Activated CD8-positive, alpha-beta memory T cell treated with anti-CD3 and anti-CD28 coated beads for 36 hours (primary cell): ENCODE measurements around the gene SOCS2. TPM values are rescaled to one million over a fixed set of nuclear protein-coding genes. Genes with fewer than 3 reads are reported as not detected.

Experiments used
- CTCF ChIA-PET: fragments of 350-600 bp; sonication (Branson Sonifier 250); formaldehyde crosslinking; loops from one replicate; lab custom pipeline; 2021; ENCODE audit warnings: antibody characterized with exemption; lab: Charles Lee
- POLR2A ChIA-PET: fragments of 350-600 bp; sonication (Branson Sonifier 250); formaldehyde crosslinking; loops from one replicate; lab custom pipeline; 2021; ENCODE audit warnings: antibody characterized with exemption; lab: Charles Lee
- total RNA-seq, 2 experiments: library from RNA; stranded (reverse); gene quantifications; one replicate each; pipeline ENCODE4 v1.2.3, GENCODE V29; 2021

Gene SOCS2
- total RNA-seq, 2 experiments from 2014 or later = 14.4 to 15.8 TPM

DNA sequence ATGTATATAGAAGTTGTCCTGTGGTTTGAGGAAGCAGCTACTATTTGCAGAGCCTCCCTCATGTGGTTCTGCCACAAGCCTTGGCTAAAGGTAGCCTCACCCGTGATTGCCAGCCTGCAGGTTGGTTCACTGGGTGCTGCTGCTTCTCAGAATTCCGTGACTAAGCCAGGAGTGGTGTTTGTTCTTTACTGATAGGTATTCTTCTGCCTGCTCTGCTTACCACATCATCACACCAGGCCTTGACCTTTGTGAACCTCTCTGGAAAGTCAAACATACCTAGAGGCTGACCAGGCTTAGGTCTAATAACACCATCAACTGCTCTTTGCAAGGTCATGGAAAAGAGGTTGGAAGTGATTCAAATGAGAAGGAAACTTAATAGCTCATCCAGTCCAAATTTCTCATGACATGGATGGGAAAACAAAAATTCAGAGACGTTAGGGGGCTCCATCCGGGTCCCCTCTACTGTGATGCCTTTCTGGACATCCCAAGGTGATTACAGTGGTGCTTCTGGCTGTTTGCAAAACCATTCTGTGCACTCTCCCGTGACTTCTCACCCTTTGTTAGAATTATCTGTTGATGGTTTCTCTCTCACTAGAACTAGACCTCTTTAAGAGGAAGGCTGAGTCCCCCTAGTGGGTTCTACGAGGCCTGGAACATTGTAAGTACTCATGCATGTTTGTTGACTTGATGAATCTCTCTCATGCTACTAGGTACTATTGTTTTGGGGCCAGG lies 8.5 kb upstream of the SOCS2 start:
- ChIA-PET POLR2A (no interaction called here), CTCF (interaction anchor here (1.4 kb wide), 1 partner anchor 538 kb away, joined by 6 read pairs; no protein-coding TSS in a partner anchor)

DNA sequence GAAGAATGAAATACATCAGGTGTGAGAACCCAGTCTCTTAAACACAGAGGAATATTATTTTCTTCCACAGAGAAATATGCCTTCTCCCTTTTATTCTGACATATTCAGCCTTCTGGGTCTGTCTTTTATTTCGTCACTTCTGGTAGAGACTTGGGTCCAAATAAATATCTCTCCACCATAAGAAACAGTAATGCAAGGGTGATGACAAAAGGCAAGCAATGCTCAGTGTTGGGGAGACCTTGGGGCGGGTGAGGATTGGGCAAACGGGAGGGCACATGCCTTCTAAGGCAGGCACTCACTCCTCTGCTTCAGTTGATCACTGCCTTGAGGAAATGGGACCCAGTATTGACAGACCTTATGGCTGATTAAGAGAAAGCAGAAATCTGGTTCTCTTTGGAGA lies 6.7 kb upstream of the SOCS2 start:
- ChIA-PET CTCF (interaction anchor here (2.7 kb wide), 1 partner anchor 536 kb away, joined by 16 read pairs; no protein-coding TSS in a partner anchor), POLR2A (no interaction called here)

DNA sequence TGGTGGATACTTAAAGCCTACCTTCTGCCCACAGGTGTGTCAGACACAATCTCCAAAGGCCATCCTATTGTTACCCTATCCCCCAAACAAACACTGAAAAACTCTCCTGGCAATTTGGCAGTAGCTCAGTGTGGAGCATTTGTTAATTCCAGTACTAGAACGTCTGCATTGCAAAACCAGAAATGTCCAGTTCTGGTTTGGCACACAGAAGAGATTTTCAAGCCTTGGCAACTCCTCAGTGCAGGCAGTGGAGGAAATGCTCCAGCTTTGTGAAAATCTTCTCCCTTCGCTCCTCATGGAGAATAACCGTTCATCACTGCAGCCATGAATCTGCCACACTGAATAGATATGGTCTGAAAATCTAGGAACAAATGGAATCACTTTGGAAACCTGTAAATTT lies 5.3 kb upstream of the SOCS2 start:
- ChIA-PET CTCF (interaction anchor here (2.1 to 2.7 kb wide), 2 partner anchors 65 to 534 kb away, joined by 4 to 16 read pairs; no protein-coding TSS in a partner anchor), POLR2A (no interaction called here)

DNA sequence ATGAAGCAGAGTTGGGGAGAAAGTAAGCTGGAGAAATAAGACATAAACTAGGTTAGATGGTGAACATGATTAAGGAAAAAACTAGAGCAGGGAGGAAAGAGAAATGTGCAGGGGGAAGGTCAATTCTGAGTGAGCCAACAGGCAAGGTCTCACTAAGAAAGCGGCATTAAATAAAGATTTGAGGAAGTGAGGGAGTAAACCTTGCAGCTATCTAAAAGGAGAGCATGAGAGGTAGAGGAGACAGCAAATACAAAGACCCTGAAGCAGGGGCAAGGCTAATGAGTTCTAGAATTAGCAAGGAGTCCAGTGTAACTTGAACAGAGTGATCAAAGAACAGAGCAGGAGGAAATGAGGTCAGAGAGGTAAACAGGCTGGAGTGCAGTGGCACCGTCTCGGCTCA lies 4.4 kb upstream of the SOCS2 start:
- CTCF ChIA-PET = interaction anchor here (1.3 to 2.7 kb wide), 3 partner anchors 66 to 533 kb away, joined by 4 to 16 read pairs (median 5); no protein-coding TSS in a partner anchor
- POLR2A ChIA-PET = no interaction called here

DNA sequence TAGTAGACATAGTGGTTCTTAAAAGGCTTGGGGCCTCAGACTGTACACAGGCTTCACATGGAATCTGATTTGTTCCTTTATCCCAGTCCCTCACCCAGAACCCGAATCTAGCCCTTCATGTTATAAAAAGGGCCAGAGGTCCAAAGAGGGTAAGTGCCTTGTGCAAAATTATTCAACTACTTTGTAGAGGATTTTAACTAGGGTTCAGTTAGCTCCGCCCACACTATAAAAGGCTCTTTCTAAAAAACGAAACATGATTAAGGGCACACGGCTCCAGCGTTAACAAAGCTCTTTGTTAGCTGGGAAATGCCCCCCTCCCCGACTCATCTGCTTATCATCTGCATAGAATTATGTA lies 3.2 kb upstream of the SOCS2 start:
- POLR2A ChIA-PET = interaction anchor here (1.2 kb wide), 1 partner anchor 533 kb away, joined by 5 read pairs; no protein-coding TSS in a partner anchor
- CTCF ChIA-PET = interaction anchor here (1.1 to 6.4 kb wide), 5 partner anchors 22 to 532 kb away, joined by 3 to 52 read pairs (median 3); partner anchors contain the start of gene CRADD

DNA sequence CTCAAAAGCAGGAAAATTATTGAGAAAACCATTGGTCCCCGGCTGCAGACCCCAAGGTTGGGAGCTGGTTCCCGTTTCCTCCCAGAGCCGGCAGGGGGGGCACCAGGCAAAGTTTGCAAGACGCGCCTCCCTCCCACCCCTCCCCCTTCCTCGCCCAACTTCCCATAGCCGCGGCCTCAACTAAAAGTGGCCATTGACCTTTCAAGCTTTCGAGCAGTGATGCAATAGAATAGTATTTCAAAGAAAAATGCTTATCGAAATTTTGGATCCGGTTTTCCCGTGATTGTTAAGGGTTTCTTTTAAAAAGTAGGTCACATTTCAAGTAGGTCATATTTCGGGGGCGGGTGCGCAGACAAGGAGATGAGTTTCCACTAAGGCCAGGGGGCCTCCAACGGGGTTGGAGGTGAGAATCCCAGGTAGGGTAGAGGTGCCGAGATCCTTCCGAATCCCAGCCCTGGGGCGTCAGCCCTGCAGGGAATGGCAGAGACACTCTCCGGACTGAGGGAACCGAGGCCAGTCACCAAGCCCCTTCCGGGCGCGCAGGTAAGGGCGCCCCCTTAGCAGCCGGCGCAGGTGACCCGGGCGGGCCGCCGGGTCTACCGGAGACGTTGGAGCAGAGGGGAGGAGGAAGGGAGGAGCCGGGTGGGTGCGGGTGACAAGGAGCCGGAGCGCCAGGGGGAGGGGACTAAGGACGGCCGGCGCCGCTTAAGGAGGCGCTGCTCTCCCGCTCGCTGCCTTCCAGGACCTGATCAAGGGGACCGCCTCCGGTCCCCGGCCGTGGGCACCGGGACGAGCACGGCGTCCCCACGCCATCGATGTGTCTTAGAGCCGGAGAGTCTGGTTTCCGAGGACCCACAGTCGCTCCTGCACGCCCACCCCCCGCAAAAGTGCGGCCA lies 2.6 kb upstream of the SOCS2 start:
- POLR2A ChIA-PET = interaction anchor here (0.6 to 1.2 kb wide), 2 partner anchors 234 to 532 kb away, joined by 3 to 5 read pairs; no protein-coding TSS in a partner anchor

DNA sequence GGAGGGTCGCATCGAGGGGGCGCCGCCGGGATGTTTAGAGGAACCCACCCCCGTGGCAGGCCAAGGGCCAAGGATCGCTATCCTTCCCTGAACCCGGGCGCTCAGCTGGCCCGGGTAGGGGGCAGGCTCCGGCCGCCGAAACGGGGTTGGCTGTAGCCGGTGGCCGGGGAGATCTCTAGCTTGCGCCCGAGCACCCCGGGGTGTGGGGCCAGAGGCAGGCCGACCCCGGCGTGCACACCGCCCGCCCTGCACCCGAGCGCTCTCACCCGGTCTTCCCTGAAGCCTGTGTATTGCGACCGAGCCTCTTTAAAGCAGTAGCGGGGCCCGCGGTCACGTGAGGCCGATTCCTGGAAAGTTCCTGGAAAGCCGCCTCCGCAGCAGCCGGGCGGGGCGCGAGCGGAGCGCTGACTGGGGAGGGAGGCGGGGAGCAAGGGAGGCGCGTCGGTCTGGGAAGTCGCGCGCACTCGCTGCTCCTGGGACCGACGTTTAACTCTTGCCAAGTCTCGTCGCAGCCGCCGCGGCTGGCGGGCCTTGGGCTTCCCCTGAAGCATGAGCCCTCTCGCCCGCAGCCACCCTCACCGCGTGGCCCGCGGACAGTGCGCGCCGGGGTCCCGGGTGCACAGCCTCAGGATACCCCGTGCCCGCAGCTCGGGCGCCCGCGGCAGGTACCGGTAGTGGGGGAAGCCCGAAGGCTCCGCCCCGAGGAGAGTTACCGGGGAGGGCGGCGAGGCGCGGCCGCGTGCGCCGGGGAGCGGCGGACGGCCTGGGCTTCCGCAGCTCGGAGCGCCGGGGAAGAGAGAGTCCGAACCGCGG lies 1.7 kb upstream of the SOCS2 start:
- ChIA-PET CTCF (interaction anchor here (0.5 to 6.4 kb wide), 4 partner anchors 19 to 531 kb away, joined by 3 to 52 read pairs (median 3); partner anchors contain the start of gene CRADD), POLR2A (no interaction called here)

More for the DNA sequence above, 2.6 kb upstream of the SOCS2 start:
- CTCF ChIA-PET = interaction anchor here (0.9 to 6.4 kb wide), 6 partner anchors 20 to 532 kb away, joined by 3 to 52 read pairs (median 3); partner anchors contain the start of gene CRADD

DNA sequence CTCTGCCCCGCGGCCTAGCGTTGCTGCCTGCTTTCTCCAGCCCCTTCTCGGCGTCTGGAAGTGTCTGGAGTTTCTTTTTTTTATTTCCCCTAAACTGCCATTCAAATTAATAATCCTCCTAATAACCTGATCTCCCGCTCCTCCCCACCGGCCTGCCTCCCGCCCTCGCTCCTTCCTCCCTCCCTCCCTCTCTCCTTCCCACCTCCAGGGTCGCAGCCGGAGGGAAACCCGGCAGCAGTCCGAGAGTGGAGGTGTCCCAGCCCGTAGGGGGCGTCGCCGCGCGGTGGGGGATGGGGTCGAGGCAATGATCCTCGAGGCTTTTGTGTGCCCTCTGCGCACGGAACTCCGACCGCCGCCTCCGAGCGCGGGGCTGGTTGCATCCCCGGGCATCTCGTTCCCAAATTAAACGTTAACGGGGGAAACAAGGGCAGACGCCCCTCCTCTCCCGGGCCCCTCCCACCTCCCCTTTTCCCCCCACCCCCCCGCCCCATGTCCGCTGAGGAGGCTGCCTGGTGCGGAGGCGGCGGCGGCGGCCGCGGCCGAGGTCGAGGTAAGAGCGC lies 1.0 kb upstream of the SOCS2 start:
- CTCF ChIA-PET = interaction anchor here (6.4 kb wide), 1 partner anchor 530 kb away, joined by 52 read pairs; no protein-coding TSS in a partner anchor
- POLR2A ChIA-PET = no interaction called here

DNA sequence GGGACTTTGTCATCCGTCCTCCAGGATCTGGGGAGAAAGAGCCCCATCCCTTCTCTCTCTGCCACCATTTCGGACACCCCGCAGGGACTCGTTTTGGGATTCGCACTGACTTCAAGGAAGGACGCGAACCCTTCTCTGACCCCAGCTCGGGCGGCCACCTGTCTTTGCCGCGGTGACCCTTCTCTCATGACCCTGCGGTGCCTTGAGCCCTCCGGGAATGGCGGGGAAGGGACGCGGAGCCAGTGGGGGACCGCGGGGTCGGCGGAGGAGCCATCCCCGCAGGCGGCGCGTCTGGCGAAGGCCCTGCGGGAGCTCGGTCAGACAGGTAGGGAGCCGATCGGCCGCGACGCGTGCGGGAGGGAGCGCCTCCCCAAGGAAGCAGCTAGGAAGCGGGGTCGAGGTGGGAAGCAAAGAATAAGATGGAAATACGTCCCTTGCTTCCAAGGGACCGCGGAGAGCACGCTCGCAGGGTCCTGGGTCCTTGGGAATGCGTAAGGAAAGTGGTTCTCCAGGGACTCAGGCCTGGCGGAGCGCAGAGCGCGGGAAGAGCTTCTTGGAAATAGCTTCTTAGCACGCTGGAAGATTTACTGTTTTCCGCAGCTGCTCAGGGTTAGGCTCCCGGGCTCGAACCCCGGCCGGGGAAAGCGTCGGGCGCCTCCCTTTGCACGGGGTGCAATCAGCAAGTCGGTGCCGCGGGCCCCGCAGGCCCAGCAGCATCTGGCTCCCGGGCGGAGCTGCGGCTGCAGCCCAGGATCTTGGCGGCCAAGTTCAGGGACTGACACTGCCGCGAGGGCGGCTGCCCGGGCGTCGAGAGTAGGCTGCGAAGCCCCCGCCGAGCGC lies 457 bp downstream of the SOCS2 start:
- ChIA-PET POLR2A (interaction anchor here (0.5 to 0.8 kb wide), 3 partner anchors 169 to 191 kb away, joined by 3 to 4 read pairs (median 3); no protein-coding TSS in a partner anchor), CTCF (interaction anchor here (1.0 to 6.4 kb wide), 2 partner anchors 97 to 529 kb away, joined by 5 to 52 read pairs; no protein-coding TSS in a partner anchor)

DNA sequence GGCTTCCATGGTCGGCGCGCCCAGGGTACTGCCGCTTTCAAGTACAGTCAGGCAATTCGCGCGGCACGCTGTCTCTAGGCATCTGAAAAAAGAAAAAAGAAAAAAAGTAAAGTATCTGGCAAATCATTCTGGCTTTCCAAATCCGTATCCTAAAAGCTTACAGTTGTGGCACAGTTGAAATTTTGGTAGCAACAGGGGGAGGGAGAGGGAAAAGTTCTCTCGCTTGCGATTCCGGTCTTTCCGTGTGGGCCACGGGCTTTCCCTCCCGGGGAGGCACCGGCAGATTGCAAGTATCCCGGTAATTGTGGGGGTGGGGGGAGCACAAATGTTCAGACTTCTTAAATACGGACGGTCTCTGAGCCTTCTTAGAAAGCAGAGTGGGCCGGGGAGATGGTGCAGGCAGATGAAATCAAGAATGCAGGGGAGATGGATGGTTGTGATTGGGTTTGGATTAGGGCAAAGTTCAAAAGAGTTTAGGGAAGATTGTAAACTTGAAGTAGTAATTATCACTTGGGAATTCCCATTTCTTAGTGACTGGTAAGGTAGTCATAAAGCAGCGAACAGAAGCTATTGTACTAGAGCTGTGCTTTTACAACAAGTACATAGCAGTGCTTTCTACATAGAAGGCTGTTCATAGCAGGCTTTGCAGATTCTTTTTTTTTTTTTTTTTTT lies 1.2 kb downstream of the SOCS2 start:
- ChIA-PET CTCF (interaction anchor here (0.7 to 6.4 kb wide), 4 partner anchors 18 to 528 kb away, joined by 4 to 52 read pairs (median 4); no protein-coding TSS in a partner anchor), POLR2A (interaction anchor here (0.5 kb wide), 1 partner anchor 174 kb away, joined by 4 read pairs; no protein-coding TSS in a partner anchor)

DNA sequence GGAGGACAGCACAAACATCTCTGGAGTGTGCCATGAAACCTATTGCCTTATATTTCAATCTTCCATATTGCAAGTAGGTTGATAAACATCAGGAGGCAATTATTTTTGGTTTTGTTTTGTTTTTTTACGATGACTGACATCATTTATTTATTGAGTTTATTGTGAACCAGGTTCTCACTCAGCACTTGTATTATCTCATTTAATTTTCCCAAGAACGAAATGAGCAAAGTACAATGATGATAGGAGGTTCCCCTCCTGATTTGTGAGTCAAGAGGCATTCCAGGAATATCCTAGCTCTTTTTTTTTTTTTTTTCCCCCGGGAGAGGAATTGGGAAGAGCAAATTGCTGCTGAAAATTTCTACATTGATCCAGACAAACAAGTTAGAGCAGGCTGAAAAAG lies 4.7 kb downstream of the SOCS2 start:
- ChIA-PET CTCF (no interaction called here), POLR2A (interaction anchor here (0.6 kb wide), 1 partner anchor 586 kb away, joined by 6 read pairs; no protein-coding TSS in a partner anchor)

DNA sequence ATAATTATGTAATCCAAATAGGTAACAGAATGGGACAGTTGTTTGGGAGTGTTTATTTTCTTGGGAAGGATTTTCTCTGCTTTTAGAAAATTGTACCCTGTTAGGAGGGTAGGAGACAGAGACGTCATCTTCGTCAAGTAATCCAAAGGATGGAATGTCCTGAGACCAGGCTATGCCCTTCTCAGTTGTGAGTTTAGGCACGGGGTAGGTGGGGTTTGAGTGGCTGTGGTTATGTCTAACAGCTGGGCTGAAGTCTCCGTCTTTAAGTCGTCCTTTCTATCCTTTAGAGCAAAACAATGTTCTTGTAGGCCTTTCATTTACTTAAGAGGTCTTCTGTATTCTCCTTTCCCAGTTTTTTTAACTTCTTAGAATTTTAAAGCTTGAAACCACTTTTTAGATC lies 5.7 kb downstream of the SOCS2 start:
- POLR2A ChIA-PET = no interaction called here
- CTCF ChIA-PET = interaction anchor here (0.6 kb wide), 1 partner anchor 112 kb away, joined by 3 read pairs; no protein-coding TSS in a partner anchor

DNA sequence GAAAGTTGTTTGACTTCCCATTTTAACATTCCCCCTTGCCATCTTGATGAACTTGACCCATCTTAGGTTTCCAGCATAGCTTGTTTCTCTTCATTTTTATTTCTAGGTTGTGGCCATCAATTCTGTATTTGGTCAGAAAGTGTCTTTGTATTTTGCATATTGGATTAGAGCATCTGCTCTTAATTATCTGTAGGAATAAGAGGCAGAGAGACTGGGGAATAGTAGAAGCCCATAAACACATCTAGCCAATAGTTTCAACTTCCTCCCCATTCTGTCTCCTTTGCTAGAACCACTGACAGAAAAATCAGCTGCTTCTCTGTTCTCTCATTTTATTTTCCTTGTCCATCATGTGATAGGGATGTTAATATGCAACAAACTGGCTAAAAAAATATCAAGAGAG lies 8.2 kb downstream of the SOCS2 start:
- ChIA-PET POLR2A (no interaction called here), CTCF (no interaction called here)

DNA sequence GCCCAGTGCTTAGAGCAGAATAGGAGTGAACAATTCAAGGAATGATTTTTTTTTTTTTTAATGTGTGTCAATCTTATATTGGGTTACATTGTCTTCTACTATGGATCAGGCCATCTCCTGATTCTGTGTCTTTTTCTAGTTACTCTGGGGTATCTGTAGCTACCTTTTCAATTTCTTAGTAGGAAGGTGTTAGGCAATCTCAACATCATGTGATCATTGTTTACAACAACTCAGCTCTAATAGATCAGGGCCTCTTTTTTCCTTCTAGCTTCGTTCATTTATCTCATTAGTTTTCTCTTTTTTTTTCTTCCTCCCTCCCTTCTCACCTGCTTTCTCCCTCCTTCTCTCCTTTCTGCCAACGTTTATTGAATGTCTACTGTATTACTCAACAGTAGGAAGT lies 8.9 kb downstream of the SOCS2 start:
- CTCF ChIA-PET = no interaction called here
- POLR2A ChIA-PET = no interaction called here

DNA sequence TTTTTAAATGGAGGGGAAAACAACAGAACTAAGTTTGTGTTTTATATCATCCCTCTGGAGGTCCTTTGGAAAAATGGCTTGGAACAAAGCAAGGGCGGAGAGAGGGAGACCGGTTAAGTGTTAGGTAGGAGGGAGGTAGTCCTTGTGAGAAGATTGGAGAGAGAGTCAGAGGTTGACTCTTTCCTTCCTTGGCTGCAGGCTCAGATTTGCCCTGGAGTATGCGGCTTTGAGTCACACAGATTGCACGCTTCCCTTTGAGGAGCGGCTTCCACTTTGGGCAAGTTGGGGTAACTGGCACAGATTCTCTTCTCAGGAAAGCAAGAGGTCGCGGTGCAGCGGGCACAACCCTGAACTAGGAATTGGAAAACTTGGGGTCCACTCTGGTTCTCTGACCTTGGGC lies 9.9 kb downstream of the SOCS2 start:
- CTCF ChIA-PET = no interaction called here
- POLR2A ChIA-PET = no interaction called here

DNA sequence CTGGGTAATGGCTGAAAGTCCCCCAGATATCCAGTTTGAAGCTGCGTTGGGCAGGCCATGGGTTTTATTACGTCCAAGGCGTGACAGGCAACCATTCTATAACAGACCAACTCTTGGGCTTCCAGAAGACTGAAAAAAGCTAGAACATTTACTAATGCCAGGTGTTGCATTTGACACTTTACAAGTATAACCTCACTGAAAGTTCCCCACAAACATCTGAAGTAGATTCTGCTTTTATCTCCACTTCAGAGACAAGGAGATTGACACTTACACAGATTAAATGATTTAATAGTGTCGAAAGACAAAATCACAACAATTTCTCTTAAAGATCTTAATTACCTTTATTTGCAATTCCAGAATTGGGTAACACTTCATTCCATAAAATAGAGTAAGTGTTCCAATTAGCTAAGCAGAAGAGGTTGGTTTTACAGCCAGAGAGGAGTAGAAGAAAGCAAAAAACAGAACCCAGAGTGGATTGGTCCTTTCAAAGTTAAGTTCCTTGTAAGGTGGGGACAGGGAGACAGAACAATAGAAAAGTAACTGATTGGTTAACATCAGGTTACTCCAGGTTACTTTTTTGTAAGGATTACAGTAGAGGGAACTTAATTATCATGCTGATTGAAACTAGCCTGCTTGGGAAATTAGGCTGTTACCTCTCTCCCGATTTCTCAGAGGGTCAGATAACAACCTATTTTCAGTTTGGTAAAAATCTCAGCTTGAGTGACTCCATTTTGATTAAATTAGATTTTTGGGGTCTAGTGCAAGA lies 11.3 kb downstream of the SOCS2 start:
- CTCF ChIA-PET = interaction anchor here (0.6 kb wide), 1 partner anchor 73 kb away, joined by 4 read pairs; no protein-coding TSS in a partner anchor
- POLR2A ChIA-PET = interaction anchor here (0.5 kb wide), 1 partner anchor 31 kb away, joined by 4 read pairs; no protein-coding TSS in a partner anchor
